Activated T-cell treated with anti-CD3 and anti-CD28 coated beads for 48 hours (primary cell): ENCODE data around the gene AMZ2.
"Not testable (repeated sequence)": the region's sequence is repeated elsewhere in the genome, so short reads cannot be mapped to it uniquely, and the experiment has no call there.

Source experiments
- DNase-seq: peaks from one replicate; pipeline ENCODE4 v3.0.0-alpha.2; 2020; ENCODE audit warnings: low read depth

The AMZ2 gene

GRCh38 chr17:68249354-68249765, 1.5 kb downstream of the AMZ2 start:
- no peak for DNase-seq

- DNase-seq, result not testable (repeated sequence)
These were observed 5.6 kb downstream of the AMZ2 start for GRCh38 chr17:68253426-68253825.

- DNase-seq, result no peak
These were observed 7.3 kb downstream of the AMZ2 start for GRCh38 chr17:68255151-68255550.

GRCh38 chr17:68255731-68256538, 8.1 kb downstream of the AMZ2 start:
- DNase-seq, result no peak

GRCh38 chr17:68256701-68257100, 8.9 kb downstream of the AMZ2 start:
- not testable (repeated sequence) for DNase-seq

- DNase-seq, result no peak
These were observed 10.1 kb downstream of the AMZ2 start for GRCh38 chr17:68257934-68258333.

GRCh38 chr17:68258890-68259647, 11.2 kb downstream of the AMZ2 start:
- DNase-seq, result peak; percentile 78

GRCh38 chr17:68259648-68259951, 11.8 kb downstream of the AMZ2 start:
- DNase-seq, result not testable (repeated sequence)

GRCh38 chr17:68260051-68260762, 12.4 kb downstream of the AMZ2 start:
- no peak for DNase-seq

- not testable (repeated sequence) for DNase-seq
These were observed 14.6 kb downstream of the AMZ2 start for GRCh38 chr17:68262467-68262866.

GRCh38 chr17:68263101-68263681, 15.3 kb downstream of the AMZ2 start:
- DNase-seq, result not testable (repeated sequence)

GRCh38 chr17:68265833-68266232, 18.0 kb downstream of the AMZ2 start:
- DNase-seq, result not testable (repeated sequence)

- DNase-seq, result no peak
These were observed 25.9 kb downstream of the AMZ2 start for GRCh38 chr17:68273722-68274121.

GRCh38 chr17:68276339-68276738, 28.5 kb downstream of the AMZ2 start:
- not testable (repeated sequence) for DNase-seq

- no peak for DNase-seq
These were observed 30.0 kb downstream of the AMZ2 start for GRCh38 chr17:68277807-68278206.

GRCh38 chr17:68281965-68282364, 34.1 kb downstream of the AMZ2 start:
- not testable (repeated sequence) for DNase-seq

GRCh38 chr17:68288375-68288774, 40.5 kb downstream of the AMZ2 start:
- no peak for DNase-seq

- no peak for DNase-seq
These were observed 41.0 kb downstream of the AMZ2 start for GRCh38 chr17:68288804-68289203.

GRCh38 chr17:68289473-68289872, 41.6 kb downstream of the AMZ2 start:
- DNase-seq, result no peak

- no peak for DNase-seq
These were observed 42.1 kb downstream of the AMZ2 start for GRCh38 chr17:68289936-68290267.

GRCh38 chr17:68290268-68290954, 42.6 kb downstream of the AMZ2 start:
- DNase-seq, result no peak
